Measurements from ENCODE around the gene UROS.

UROS gene

DNA sequence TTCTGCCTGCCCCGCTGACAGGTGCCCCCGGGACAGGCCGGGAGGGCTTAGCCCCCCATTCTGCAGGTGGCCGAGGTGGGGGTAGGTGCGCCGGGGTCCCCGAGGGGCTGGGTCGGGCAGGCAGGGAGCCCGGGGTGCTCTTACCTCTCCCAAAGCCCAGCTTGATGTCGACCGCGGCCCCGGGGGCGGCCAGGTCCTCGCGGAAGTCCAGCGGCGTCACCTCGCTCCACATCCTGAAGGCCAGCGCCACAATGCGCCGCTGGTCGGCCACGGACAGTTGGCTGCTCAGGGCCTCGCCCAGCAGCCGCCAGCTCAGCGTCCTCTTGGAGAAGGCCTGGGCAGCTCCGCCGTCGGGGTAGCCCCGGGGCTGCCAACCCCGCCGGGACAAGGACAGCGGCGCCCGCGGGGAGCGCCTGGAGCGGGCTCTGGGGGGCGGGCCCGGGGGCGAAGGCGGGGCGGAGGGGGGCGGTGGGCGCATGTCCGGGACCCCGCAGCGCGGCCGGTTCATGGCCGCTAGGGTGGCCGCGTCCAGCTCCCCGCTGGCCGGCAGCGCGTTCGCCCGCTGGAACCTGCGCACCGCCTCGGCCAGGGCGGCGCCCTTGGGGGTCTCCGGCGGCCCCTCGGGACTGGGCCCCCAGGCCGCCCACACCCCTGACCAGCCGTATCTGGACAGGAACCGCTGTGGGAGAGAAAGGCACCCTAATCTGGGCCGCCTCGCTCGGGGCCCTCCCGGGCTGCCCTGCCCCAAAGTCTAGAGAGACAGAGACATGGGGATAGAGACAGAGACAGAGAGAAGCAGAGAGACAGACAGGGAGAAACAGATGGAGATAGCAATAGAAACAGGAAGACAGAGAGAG, 49.1 kb downstream of the UROS start:
- no peak for TF ChIP-seq EZH2phosphoT487 (IDR thresholded peaks at IDR 0.05; ENCODE audit: borderline replicate concordance, low read length)
- TF ChIP-seq, protein P1, sequence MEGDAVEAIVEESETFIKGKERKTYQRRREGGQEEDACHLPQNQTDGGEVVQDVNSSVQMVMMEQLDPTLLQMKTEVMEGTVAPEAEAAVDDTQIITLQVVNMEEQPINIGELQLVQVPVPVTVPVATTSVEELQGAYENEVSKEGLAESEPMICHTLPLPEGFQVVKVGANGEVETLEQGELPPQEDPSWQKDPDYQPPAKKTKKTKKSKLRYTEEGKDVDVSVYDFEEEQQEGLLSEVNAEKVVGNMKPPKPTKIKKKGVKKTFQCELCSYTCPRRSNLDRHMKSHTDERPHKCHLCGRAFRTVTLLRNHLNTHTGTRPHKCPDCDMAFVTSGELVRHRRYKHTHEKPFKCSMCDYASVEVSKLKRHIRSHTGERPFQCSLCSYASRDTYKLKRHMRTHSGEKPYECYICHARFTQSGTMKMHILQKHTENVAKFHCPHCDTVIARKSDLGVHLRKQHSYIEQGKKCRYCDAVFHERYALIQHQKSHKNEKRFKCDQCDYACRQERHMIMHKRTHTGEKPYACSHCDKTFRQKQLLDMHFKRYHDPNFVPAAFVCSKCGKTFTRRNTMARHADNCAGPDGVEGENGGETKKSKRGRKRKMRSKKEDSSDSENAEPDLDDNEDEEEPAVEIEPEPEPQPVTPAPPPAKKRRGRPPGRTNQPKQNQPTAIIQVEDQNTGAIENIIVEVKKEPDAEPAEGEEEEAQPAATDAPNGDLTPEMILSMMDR (IDR thresholded peaks at IDR 0.05; ENCODE audit: low read depth, low read length, poor library complexity, severe bottlenecking), result no peak
- H4K20me1 ChIP-seq (ENCODE audit: control insufficient read depth, insufficient read depth, low read depth, low read length), result no peaks in the 10 kb centered on the region
- no peaks in the 10 kb centered on the region for H3F3A ChIP-seq (ENCODE audit: control insufficient read depth, insufficient read depth)
- no peaks in the 10 kb centered on the region for H3K79me2 ChIP-seq (ENCODE audit: control insufficient read depth, low read length)
- H3K27ac ChIP-seq (ENCODE audit: low read depth, low read length), result no peak overlapping the region
- H3K9me2 ChIP-seq (replicated peaks; ENCODE audit: control insufficient read depth, low read length), result no peaks in the 10 kb centered on the region
- no peaks in the 10 kb centered on the region for H3K27me3 ChIP-seq (ENCODE audit: control insufficient read depth, low read length)
- no peak overlapping the region for H3K4me3 ChIP-seq (ENCODE audit: low read length)
- no peaks in the 10 kb centered on the region for H3K4me1 ChIP-seq (ENCODE audit: control insufficient read depth, low read length)
- H3K9me3 ChIP-seq (ENCODE audit: control insufficient read depth, insufficient read depth, low read length), result no peaks in the 10 kb centered on the region
- no peak overlapping the region for H3K4me2 ChIP-seq (ENCODE audit: low read length)
- no peaks in the 10 kb centered on the region for H3K36me3 ChIP-seq (ENCODE audit: control insufficient read depth, low read length)

DNA sequence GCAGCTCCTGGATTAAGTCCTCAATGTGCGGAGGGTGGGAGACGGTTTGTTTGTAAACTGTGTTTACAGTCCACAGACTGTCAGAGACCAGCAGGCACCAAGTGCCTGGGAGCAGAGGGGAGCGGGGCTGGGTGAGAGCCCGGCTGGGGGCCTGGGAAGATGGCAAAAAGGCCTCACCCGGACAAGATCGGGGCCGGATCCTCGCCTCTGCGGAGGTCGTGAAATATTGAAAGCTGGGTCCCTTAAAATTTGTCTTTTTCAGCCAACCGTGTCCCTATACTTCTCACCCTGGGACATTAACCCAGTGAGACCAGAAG, 50.2 kb downstream of the UROS start:
- Histone ChIP-seq H3K4me1 (ENCODE audit: control insufficient read depth, low read length) (no peaks in the 10 kb centered on the region), H3K79me2 (ENCODE audit: control insufficient read depth, low read length) (no peaks in the 10 kb centered on the region), H4K20me1 (ENCODE audit: control insufficient read depth, insufficient read depth, low read depth, low read length) (no peaks in the 10 kb centered on the region), H3K27me3 (ENCODE audit: control insufficient read depth, low read length) (no peaks in the 10 kb centered on the region), H3K9me3 (ENCODE audit: control insufficient read depth, insufficient read depth, low read length) (no peaks in the 10 kb centered on the region), H3F3A (ENCODE audit: control insufficient read depth, insufficient read depth) (0 out of 2 replicates have a peak, but pooled peaks cover 2% of the 10 kb centered on the region), H3K27ac (ENCODE audit: low read depth, low read length) (no peak overlapping the region), H3K9me2 (replicated peaks; ENCODE audit: control insufficient read depth, low read length) (no peaks in the 10 kb centered on the region), H3K4me2 (ENCODE audit: low read length) (no peak overlapping the region), H3K4me3 (ENCODE audit: low read length) (no peak overlapping the region), H3K36me3 (ENCODE audit: control insufficient read depth, low read length) (peaks cover 3% of the 10 kb centered on the region; the same call in 1 of the 2 replicates)
- no peak for TF ChIP-seq EZH2phosphoT487 (IDR thresholded peaks at IDR 0.05; ENCODE audit: borderline replicate concordance, low read length)
- TF ChIP-seq, protein P1 (IDR thresholded peaks at IDR 0.05; ENCODE audit: low read depth, low read length, poor library complexity, severe bottlenecking), result no peak

DNA sequence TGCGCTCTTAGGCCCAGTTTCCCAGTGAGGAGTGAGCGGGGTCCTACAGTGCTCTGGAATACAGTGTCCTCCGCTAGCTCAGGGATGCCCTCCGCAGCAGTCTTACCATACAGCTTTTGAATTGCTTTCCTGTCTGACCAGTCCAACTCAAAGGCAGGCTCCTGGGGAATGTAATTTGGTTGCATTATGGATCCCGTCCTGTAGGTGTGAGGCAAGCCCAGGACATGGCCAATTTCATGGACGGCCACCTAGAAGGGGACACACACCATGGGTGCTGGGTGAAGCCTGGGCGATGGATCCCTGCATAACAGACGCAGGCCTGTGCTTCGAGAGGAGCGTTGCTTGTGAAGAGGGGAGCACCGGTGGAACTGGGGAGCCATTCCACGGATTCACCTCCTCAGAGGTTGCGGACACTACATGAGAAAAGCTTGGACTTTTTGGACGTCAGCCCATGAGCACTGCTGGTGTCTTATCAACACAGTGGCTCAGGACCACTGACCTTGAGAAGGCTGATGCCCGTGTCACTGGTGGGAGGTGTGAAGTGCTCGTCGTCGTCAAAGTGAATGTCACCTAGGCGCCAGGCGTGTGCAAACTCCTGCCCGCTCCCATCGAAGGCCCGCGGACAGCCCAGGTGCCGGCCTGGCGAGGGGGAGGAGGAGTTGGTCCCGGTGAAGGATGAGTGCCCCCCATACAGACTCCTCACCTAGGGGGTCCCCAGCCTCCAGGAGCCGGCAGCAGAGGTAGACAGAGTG, 50.8 kb downstream of the UROS start:
- Histone ChIP-seq H3K27ac (ENCODE audit: low read depth, low read length) (no peak overlapping the region), H3F3A (ENCODE audit: control insufficient read depth, insufficient read depth) (0 out of 2 replicates have a peak, but pooled peaks cover 2% of the 10 kb centered on the region), H3K4me2 (ENCODE audit: low read length) (no peak overlapping the region), H4K20me1 (ENCODE audit: control insufficient read depth, insufficient read depth, low read depth, low read length) (no peaks in the 10 kb centered on the region), H3K36me3 (ENCODE audit: control insufficient read depth, low read length) (peaks cover 3% of the 10 kb centered on the region; the same call in 1 of the 2 replicates), H3K4me1 (ENCODE audit: control insufficient read depth, low read length) (no peaks in the 10 kb centered on the region), H3K4me3 (ENCODE audit: low read length) (no peak overlapping the region), H3K79me2 (ENCODE audit: control insufficient read depth, low read length) (no peaks in the 10 kb centered on the region), H3K27me3 (ENCODE audit: control insufficient read depth, low read length) (no peaks in the 10 kb centered on the region), H3K9me2 (replicated peaks; ENCODE audit: control insufficient read depth, low read length) (no peaks in the 10 kb centered on the region), H3K9me3 (ENCODE audit: control insufficient read depth, insufficient read depth, low read length) (no peaks in the 10 kb centered on the region)
- TF ChIP-seq EZH2phosphoT487 (IDR thresholded peaks at IDR 0.05; ENCODE audit: borderline replicate concordance, low read length), result no peak
- TF ChIP-seq, protein P1 (IDR thresholded peaks at IDR 0.05; ENCODE audit: low read depth, low read length, poor library complexity, severe bottlenecking), result no peak
